ENCODE measurements around the gene MIEF1. TPM values are rescaled to one million over a fixed set of nuclear protein-coding genes. Genes with fewer than 3 reads are reported as not detected.
"Not testable (repeated sequence)": the region's sequence is repeated elsewhere in the genome, so short reads cannot be mapped to it uniquely, and the experiment has no call there.

The MIEF1 gene
- total RNA-seq, 1 donor = 19.7 TPM

DNA sequence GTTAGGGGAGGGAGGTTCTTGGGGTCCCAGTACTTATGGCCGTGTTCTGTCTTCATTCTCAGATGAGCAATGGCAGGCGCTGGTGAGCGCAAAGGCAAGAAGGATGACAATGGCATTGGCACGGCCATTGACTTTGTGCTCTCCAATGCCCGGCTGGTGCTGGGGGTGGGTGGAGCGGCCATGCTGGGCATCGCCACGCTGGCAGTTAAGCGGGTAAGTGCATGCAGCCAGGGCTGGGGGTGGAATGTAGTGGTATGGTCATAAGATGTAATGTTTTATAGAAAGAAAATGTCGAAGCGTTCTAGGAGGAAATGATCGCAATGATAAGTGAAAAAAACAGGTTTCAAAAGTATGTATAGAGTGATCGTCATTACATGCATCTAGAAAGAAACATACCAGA, 9.1 kb downstream of the MIEF1 start:
- no peak for DNase-seq (ENCODE audit: low read depth in 2 of 3, low spot score in 2 of 3)

DNA sequence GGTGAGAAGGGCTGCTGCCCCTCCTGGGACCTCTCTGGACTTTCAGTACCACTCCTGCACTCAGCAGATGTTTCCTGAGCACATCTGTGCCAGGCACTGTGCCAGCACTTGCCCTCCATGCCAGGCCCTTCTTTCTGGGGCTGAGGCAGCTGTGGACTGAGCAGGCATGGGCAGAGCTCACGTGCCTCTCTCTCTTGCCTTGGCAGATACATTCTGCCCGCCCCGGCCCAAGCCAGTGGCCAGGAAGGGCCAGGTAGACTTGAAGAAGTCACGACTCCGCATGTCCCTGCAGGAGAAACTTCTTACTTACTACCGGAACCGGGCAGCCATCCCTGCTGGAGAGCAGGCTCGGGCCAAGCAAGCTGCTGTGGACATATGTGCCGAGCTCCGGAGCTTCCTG, 9.9 kb downstream of the MIEF1 start:
- DNase-seq (ENCODE audit: low read depth in 2 of 3, low spot score in 2 of 3) = no peak

DNA sequence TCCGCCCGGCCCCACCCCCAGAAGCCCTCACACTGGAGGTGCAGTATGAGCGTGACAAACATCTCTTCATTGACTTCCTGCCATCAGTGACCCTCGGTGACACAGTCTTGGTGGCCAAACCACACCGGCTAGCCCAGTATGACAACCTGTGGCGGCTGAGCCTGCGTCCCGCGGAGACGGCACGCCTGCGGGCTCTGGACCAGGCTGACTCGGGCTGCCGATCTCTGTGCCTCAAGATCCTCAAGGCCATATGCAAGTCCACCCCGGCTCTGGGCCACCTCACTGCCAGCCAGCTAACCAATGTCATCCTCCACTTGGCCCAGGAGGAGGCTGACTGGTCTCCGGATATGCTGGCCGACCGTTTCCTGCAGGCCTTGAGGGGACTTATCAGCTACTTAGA, 11.7 kb downstream of the MIEF1 start:
- no peak for DNase-seq (ENCODE audit: low read depth in 2 of 3, low spot score in 2 of 3)

DNA sequence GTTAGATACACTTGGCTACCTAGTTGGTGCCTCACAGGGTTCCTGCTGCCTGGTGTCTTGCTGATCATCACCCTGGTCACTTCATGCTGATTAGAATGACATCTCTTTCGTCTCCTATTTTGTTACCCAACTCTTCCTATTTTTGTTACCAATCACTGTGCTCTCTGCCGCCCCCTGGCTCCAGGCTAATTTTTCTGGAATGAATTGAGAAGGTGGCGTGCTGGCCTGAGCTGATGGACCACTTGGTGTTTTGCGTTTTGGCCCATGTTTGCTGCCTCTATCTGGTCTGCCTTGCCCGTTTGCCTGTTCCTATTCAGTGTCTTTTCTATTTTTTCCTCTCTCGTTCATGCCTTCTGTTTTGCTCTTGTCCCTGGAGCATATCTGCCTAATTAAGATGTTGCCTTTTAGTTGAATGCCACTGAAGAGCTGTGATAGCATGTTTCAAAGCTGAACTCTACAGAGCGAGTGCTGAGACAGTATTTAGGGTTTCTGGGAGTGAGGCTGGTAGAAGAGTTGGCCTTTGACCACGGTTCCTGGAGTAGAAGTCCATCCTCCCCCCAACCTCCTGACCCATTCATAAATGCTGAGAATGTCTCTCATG, 12.4 kb downstream of the MIEF1 start:
- DNase-seq (ENCODE audit: low read depth in 2 of 3, low spot score in 2 of 3) = peak in 1 of 3 donors; percentile 75

DNA sequence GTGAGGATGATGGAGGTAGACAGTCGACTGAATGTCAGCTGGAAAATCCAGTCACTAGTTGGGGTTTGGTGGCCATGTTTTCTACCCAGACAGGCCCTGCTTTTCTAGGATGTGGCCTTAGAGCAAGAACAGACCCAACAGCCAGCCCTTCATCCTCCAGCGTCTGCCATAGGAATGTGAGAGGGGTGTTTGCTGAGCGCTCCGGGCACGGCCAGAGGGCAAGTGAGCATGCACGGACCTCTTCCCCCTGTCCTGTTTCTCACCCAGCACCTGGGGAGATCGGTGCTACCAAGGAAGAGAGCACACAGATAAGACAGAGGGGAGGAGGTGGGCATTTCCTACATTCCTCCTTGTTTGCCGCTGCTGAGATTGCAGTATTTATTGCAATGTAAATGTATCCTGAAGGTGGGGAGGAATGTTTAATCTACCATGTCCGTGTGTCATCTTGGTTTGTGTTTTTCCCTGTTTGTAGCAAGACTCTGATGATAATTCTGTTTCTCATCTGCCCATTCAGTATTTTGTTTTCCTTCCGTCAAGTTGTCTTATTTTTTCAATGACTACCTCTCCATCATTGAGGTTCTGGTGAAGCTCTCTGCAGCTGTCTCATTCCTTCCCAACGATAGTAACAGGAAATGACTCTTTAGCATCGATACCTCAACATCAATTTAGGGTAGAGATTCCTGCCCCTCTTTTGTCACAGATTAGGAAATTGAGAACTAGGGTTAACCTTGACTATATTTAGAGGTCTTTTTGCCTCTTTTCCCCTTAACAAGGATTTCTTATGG, 13.4 kb downstream of the MIEF1 start:
- no peak for DNase-seq (ENCODE audit: low read depth in 2 of 3, low spot score in 2 of 3)

DNA sequence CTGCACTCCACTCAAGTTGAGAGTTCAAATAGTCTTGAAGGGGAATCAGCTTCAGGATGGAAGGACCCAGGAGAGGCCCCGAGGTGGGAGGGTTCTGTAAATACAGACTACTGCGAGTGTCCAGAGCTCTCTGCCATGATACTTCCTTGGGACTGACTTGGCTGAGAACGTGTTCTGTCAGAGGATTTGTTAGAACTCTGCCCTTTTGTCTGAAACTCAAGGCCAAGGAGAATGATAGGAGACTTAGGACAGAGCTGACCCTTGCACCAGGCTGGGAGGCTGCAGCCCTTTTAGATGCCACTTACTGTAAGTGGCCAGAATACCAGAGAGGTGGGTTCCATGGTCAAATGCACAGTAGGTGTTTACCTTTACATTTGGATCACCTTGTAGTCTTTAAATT, 15.4 kb downstream of the MIEF1 start:
- no peak for DNase-seq (ENCODE audit: low read depth in 2 of 3, low spot score in 2 of 3)

DNA sequence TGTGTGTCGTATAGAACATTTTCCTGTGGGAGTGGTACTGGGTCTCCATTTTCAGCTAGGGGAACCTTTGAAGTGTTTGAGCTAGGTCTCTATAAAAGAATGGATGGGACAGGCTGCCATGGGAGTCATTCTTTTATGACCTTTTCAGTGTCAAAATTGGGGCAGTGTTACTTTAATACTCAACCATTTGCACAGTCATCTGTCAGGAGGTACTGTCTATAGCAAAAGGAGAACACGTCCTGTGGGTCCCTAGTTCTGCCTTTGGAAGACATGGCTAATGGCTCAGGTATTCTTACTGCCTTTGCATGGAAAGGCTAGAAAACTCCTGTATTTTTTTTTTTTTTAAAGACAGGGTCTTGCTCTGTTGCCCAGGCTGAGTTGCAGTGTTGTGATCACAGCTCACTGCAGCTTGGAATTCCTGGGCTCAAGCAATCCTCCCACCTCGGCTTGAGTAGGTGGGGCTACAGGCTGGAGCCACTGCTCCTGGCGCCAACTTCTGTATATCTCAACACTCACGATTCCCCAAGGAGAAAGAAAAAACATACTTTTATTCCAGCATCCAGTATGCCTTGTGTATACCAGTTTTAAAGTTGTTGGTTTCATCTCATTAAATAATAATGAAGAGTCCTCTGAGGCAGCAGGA, 16.2 kb downstream of the MIEF1 start:
- DNase-seq (ENCODE audit: low read depth in 2 of 3, low spot score in 2 of 3) = no peak

DNA sequence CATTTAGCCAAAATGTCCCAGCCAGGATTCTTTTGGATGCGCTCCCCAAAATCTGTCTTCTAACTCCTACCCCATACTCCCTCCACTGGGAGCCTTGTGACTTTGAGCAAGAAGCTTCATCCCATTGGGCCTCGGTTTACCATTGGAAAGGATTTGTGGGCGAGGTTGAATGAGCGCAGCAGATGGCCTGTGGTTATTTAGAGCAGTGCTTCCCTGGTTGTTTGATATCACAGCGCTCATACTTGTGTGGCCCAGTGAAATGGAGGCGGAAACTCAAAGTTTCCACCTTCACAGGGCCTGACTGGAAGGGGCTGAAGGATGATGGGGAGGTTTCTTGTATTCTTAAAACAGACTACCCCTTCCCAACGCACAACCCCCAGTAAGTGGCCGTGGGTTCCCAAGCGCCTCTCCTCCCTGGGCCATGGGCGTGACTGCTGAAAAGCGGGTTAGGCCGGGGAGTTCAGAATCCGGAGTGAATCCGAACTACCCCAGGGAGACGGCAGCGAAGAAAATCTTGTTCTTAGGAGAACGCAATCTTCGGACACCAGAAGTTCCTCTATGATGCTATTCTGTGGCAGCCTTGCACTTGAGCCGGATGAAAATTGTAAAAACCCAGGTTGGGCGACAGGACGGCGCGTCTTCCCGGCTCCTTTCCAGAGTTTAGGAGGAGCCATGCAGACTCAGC, 17.0 kb downstream of the MIEF1 start:
- DNase-seq (ENCODE audit: low read depth in 2 of 3, low spot score in 2 of 3) = no peak

DNA sequence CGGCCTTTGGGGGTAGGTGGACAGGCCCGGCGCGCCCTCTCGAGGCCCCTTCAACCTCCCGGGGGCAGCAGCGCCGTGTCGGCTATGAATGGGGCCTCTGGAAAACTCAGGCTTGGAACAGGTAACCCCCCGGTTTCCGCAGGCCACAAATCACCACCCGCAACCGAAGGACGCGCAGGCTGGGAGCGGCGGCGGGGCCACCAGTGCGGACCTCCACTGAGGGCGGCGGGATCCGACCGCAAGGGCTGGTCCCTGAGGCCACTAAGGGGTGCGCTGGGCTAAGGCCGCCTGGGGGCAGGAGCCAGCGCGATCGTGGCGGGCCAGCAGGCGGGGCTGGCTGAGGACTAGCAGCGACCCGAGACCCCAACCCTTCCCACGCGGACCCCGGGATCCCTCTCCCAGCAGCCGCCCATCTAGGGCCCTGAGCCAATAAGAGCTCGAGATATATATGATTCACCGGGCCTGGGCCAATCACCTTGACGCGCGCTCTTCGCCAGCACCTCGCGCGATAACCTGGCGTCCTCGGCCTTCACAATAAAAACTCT, 17.7 kb downstream of the MIEF1 start:
- DNase-seq (ENCODE audit: low read depth in 2 of 3, low spot score in 2 of 3) = peak in 2 of 3 donors; percentile 99

DNA sequence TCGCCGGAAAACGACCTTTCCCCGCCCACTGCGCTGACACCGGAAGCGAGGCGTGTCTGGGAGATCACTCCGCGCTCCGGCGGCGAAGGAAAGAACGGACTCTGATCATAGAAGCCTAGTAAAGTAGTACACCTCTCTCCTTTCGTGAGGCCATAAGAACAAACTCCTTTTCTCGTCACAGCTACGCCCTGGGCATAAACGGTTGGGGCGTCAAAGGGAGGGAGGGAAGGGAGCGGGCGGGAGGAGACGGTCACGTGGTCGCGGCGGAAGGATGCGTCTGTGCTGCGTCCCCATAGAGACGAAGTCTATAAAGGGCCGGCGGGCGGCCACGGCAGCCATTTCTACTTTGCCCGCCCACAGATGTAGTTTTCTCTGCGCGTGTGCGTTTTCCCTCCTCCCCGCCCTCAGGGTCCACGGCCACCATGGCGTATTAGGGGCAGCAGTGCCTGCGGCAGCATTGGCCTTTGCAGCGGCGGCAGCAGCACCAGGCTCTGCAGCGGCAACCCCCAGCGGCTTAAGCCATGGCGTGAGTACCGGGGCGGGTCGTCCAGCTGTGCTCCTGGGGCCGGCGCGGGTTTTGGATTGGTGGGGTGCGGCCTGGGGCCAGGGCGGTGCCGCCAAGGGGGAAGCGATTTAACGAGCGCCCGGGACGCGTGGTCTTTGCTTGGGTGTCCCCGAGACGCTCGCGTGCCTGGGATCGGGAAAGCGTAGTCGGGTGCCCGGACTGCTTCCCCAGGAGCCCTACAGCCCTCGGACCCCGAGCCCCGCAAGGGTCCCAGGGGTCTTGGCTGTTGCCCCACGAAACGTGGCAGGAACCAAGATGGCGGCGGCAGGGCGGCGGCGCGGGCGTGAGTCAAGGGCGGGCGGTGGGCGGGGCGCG, 18.4 kb downstream of the MIEF1 start, which contains the start of gene ATF4:
Gene ATF4 (plus strand): TSS at position 337 of the 880 bp plus-strand sequence. CDS start 884 bp downstream, outside the sequence.
- DNase-seq (ENCODE audit: low read depth in 2 of 3, low spot score in 2 of 3) = peak; percentile 31 to 100 (median 76)

DNA sequence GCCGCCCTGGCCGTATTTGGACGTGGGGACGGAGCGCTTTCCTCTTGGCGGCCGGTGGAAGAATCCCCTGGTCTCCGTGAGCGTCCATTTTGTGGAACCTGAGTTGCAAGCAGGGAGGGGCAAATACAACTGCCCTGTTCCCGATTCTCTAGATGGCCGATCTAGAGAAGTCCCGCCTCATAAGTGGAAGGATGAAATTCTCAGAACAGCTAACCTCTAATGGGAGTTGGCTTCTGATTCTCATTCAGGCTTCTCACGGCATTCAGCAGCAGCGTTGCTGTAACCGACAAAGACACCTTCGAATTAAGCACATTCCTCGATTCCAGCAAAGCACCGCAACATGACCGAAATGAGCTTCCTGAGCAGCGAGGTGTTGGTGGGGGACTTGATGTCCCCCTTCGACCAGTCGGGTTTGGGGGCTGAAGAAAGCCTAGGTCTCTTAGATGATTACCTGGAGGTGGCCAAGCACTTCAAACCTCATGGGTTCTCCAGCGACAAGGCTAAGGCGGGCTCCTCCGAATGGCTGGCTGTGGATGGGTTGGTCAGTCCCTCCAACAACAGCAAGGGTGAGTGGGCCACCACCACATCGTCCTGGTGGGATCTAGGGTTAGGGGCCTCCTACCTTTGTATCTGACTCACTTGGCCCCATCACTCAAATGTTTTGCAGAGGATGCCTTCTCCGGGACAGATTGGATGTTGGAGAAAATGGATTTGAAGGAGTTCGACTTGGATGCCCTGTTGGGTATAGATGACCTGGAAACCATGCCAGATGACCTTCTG, 19.2 kb downstream of the MIEF1 start:
- DNase-seq (ENCODE audit: low read depth in 2 of 3, low spot score in 2 of 3) = peak in 1 of 3 donors; percentile 75

DNA sequence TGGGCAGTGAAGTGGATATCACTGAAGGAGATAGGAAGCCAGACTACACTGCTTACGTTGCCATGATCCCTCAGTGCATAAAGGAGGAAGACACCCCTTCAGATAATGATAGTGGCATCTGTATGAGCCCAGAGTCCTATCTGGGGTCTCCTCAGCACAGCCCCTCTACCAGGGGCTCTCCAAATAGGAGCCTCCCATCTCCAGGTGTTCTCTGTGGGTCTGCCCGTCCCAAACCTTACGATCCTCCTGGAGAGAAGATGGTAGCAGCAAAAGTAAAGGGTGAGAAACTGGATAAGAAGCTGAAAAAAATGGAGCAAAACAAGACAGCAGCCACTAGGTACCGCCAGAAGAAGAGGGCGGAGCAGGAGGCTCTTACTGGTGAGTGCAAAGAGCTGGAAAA, 20.0 kb downstream of the MIEF1 start:
- not testable (repeated sequence) for DNase-seq (ENCODE audit: low read depth in 2 of 3, low spot score in 2 of 3)

DNA sequence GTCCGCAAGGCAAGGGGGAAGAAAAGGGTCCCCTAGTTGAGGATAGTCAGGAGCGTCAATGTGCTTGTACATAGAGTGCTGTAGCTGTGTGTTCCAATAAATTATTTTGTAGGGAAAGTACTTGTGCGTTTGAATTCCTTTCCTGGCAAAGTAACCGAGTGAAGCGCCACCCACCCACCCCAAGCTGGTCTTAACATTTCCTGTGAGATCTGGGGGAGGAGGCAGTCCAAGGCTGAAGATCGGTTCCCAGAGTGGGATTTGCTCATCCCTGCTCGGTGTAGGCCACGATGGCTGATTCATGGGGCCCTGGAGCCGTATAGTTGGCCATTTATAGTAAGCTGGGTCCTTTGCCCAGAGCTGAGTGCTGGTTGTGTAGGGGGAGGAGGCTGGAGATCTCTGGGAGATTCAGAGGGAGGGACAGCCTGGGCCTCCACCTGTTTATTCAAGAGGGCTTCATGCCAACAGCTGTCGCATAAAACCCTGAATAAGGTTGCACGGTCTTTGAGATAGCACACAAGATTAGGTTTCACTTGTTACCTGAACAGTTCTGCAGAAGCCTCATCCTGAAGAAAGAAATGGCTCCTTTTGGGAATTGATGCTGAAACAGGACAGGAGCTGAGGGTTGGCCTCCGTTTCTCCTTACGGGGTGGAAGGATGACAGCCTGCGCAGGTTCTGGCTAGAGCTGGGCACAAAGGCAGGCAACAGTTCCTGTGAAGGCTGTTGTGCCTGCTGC, 20.6 kb downstream of the MIEF1 start:
- DNase-seq (ENCODE audit: low read depth in 2 of 3, low spot score in 2 of 3) = no peak

DNA sequence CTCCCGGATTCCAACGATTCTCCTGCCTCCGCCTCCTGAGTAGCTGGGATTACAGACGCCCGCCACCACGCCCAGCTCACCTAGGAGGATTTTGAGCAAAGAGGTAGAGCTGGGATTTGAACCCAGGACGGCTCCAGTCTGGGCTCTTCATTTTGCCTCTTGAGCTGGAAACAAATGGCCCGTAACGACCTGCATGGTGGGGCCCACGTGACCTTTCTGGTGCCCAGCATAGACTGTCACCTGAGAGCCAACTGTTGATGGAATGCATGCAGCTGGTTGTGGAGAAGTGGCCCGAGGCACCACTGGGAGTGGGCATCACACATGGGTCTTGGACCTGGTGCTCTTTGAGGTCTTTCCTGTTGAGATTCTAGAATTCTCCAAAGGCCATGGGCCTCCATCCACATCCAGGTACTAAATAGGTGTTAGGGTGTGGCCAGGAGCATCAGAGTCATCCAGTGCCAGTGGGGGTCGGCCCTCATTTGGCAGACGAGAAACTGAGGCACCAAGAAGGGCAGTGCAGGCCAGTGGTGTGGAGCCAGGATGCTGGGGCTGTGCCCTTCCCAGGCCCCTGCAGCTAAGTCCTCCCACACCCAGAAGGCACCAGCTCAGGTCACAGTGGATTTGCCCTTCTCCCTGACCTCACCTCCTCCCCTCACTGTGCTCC, 22.1 kb downstream of the MIEF1 start:
- DNase-seq (ENCODE audit: low read depth in 2 of 3, low spot score in 2 of 3) = no peak

DNA sequence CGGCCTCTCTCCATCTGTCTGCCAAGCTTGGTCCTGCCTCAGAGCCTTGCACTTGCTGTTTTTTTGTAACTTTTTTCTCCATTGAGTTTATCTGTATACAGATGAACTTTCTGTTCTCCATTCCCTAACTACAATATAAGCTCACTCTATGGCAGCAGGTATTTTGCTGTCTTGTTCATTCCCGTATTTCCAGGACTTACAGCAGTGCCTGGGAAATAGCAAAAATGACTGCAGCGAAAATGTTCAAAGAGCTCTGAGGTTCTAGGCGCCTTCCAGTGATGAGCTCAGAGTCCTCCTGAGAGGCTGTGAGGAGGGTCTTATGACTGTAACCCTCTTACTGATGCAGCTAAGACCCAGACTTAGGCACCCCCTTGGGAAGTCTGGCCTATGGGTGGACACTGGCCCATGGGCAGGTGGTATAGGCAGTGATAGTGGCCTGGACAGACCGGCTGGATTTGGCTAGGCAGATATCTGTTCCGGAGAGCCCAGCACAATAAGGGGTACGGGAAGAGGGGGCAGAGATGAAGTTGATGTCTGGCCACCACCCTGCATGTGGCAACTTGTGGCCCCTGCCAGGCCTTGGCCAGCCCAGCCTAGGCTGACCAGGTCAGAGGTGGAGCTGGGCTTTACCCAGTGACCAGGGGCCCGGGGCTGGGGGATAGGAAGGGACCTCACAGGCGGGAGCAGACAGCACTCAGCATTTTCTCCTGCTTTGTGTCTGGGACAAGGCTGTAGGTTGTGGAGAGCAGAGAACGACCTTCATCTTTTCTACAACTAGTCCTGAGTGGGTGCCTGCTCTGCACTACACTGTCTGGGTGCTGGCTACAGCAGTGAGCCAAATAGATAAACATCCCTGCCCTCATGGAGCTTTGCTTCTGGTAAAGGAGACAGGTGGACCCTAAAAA, 22.9 kb downstream of the MIEF1 start:
- DNase-seq (ENCODE audit: low read depth in 2 of 3, low spot score in 2 of 3) = no peak

DNA sequence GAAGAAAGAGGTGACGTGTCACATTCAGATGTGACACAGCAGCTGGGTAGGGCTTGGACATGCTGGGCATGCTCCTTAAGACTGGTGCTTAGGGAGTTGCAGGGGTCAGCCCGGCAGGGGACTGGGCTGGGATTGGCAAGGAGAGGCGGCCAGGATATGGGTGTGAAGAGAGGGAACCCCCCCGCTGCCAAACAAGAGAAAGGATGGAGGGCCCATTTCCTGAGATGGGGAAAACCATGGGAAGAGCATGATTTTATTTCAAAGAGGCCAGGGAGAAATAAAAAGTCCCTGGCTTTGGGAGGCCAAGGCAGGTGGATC, 23.5 kb downstream of the MIEF1 start:
- no peak for DNase-seq (ENCODE audit: low read depth in 2 of 3, low spot score in 2 of 3)

DNA sequence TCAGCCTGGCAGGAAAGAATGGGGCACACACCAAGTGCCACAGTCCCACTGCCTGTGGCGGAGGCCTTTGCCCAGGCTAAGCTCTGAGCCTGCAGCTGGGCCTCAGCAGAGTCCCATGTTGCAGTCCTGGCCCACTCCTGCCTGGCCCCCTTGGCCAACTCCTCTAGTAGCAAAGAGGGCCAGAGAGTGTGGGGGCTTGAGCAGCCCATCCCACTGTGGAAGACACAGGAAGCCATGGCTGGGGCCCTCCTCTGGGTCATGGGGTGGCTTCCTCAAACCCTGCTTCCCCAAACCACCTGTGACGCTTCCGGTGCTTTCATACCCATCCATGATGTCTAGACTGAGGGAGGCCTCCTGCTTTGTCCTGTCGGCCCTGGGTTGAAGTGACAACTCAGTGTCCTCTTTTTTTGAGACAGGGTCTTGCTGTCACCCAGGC, 24.7 kb downstream of the MIEF1 start:
- no peak for DNase-seq (ENCODE audit: low read depth in 2 of 3, low spot score in 2 of 3)
